ENCODE results near the gene ENG. TPM values are rescaled to one million over a fixed set of nuclear protein-coding genes. Genes with fewer than 3 reads are reported as not detected.
"Not testable (repeated sequence)": the region's sequence is repeated elsewhere in the genome, so short reads cannot be mapped to it uniquely, and the experiment has no call there.

ENG gene
- total RNA-seq: 0.82 TPM

DNA sequence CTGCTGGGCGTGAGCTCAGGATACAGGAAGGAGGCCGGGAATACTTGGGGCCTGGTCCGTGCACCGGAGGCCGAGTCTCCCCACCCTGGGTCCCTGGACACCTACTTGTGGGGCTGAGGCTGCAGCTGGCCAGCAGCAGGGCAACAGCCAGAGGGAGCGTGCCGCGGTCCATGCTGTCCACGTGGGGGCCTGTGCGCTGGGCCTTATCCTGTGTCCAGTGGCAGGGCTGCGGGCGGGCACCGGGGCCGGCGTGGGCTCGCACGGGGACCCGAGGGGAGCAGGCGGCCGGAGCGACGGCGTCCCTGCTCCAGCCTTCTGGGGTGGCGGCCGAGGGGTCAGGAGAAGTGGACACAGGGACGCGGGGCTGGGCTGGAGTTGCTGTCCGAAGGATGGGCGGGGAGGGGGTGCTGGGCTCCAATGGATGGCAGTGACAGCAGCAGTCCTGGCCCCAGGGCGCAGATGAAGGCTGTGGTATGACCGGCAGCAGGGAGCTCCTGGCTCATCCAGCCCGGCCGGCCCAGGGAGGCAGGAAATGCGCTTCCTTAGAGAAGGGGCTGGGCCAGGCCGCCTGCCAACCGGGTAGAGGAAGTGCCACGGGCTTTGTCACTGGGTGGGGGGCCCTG, at the start of gene ENG:
Gene ENG (minus strand): TSS at position 475 of the 623 bp plus-strand sequence. CDS start 303 bp downstream, at position 172.
- DNase-seq (ENCODE audit: low spot score in 2 of 2): no peak
- FAIRE-seq: no peak

DNA sequence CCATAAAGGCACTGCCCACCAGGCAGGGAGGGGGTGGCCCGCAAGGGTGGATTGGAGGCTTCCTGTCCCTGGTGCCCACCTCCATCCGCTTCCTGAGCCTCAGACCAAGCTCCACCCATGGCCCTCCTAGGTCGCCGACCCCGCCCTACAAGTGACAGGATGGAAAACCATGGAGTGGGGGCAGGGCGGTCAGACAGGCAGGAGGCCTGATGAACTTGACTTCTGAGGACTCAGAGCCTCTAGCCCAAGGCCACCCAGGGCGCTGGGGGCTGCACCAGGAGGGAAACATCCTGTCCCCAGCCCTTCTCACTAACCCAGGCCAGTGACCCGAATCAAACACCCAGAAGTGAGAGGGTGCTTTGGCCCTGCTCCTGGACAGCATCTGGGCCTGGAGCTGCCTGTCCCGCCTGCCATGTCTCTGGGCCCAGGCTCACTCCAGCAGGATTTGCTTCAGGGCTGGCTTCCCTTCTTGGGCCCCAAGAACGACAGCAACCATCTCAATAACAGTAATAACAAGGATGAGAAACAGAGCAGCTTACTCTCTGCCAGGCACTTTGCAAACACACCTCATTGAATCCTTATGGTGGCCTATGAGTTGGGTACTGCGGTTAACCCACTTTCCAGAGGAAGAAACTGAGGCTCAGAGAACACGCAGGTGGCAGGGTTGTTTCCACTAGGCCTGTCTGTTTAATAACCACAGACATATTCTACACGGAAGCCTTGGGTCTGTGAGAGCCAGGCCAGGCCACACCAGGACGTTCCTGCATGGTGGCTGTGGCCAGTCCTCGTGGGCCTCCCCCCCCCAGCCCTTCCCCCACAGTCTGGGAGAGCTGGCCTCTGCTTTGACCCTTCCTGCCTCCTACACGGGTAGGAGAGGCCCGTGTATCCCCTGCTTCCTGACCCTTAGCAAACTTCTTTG, 49.4 kb upstream of the ENG start:
- DNase-seq (ENCODE audit: low spot score in 2 of 2): no peak

DNA sequence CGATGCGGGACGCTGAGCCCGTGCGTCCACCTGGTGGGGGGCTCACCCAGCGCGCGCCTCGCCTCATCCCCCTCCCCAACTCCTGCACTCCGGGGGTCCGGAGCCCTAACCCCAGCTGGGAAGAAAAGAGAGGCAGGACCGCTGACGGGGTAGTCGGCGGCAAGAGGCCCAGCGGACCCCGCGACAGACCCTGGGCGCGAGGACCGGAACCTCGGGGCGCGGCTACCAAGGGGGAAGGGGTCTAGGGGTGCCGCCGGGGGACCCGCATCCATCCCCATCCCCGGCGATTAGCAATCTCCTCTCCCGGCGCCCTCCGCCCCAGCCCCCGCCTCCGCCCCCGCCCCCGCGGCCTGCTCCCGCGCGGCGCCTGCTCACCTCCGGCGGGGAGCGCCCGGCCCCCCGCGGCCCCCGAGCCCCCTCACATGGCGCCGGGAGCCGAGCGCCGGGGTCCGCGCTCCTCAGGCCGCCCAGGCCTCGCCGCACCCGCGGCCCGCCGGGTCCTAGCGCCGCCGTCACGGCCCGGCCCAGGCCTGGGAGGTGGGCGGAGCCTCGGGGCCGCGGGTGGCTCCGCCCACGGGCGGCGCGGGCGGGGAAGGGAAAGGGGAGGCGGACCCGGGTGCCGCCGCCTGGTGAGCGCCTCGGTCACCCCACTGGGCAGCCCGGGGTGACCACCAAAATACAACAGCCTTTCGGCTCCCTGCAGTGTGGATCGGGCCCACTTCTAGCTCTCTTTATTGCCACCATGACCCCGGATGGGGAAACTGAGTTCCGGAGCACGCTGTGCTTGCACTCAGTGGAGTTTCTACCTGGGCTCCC, 44.9 kb upstream of the ENG start, which contains the start of gene ST6GALNAC6:
Gene ST6GALNAC6 (minus strand): TSS at position 476 of the 816 bp plus-strand sequence. CDS start 1,622 bp downstream, outside the sequence.
- no peak for FAIRE-seq
- peak; percentile 91 to 92 for DNase-seq (ENCODE audit: low spot score in 2 of 2)

More for the DNA sequence above, 49.4 kb upstream of the ENG start:
- FAIRE-seq: no peak

DNA sequence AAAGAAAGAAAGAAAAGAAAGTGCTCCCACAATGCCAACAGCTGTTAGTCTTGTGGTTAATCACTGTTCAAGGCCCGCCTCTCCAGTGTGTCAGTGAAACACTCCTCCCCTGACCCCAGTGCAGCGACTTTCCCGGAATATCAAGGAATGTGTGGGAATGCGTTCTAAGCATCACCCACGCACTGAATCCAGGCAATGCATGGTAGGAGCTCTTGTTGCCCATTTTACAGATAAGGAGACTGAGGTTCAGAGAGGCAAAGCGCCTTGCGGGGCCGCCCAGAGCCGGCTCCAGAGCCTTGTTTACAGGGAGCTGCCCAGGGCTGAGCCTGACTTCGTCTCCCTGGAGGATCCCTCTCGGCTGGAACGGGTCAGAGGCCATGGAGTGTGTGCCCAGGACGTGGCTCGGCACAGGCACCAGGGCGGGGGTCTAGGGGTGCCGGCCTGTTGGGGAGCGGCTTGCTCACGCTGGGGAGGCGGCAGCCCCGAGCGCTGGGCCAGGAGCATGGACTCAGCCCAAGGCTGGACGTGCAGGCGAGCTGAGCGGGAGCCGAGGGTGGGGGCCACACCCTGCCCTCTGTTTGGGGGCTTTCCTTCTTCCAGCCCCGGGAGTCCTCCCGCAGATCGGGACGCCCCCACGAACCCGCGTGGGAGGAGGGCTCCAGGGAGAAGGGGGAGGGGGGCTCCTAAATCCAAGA, 44.1 kb upstream of the ENG start:
- DNase-seq (ENCODE audit: low spot score in 2 of 2) (peak in 1 of 2 donors; percentile 55), FAIRE-seq (no peak)

DNA sequence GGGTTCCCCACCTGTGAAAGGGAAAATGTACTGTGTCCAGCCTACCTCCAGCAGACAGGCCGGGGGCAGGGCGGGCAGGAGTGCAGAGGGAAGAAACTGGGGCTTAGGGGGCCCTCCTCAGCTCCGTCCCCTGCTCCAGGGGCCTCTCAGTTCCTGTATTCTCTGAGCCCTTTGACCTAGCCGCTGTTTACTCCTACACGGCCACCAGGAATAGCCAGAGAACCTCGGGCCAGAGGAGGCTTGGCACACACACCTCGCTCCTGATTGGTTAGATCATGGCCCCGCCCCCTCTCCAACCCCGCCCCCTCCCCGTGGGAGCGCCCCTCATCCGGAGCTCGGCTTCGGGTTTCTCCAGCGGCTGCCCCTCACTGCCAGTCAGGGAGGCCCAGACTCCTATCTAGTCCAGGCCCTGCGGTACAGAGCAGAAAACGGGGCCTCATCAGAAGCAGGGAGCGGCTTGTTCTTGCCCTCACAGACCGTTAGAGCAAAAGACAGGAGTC, 42.8 kb upstream of the ENG start:
- DNase-seq (ENCODE audit: low spot score in 2 of 2) (peak; percentile 82 to 87), FAIRE-seq (no peak)

DNA sequence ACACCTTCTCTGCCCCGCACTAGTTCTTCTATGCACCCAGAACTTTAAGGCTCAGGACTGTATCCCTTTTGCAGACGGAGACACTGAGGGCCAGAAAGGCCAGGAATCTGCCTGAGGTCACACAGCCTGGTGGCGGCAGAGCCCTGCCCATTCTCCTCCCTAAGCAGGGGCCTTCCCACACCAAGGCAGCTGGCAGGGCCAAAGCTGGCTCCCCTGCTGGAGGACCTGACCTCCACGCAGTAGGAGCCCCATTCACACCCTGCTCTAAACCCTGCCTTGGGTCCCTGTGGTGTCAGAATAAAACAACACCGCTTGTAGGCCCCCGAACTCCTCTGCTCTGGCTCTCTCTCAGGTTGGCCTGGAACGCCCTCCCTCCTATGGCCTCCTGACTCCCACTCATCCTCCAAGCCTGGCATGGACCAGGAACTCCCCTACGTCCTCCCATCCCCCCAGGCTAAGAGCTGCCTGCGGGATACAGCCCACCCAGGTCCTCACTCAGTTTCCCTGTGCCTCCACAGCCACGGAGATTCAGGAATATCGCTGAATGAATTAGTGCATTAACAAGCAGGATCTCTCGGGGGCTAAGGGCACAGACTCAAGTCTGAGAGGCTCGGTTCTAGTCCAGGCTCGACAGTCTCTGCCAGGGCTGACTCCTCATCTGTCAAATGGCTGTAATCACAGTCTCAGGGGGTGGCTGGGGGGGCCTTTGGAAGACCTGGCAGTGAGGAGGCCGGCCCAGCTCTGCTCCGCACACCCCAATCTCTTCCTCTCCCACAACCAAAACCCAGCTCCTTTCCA, 42.1 kb upstream of the ENG start:
- FAIRE-seq: no peak

DNA sequence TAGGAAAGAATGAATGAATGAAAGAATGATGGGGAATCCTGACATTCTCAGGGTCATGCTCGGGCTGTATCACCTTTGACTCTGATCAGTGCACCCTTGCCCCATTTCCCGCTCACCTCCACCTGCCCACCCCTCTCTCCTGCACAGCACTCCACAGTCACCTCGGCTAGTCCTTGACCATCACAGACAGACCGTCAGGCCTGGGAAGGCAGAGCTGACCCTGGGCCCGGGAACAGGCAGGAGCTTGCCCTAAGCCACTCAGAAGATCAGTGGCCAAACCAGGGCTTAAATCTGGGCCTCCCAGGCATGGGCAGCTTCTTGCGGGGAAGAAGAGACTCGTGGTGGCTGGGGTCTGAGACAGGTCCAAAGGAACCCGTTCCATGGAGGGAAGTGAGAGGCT, 41.4 kb upstream of the ENG start:
- FAIRE-seq (no peak), DNase-seq (ENCODE audit: low spot score in 2 of 2) (no peak)

More for the DNA sequence above, 42.1 kb upstream of the ENG start:
- no peak for DNase-seq (ENCODE audit: low spot score in 2 of 2)

DNA sequence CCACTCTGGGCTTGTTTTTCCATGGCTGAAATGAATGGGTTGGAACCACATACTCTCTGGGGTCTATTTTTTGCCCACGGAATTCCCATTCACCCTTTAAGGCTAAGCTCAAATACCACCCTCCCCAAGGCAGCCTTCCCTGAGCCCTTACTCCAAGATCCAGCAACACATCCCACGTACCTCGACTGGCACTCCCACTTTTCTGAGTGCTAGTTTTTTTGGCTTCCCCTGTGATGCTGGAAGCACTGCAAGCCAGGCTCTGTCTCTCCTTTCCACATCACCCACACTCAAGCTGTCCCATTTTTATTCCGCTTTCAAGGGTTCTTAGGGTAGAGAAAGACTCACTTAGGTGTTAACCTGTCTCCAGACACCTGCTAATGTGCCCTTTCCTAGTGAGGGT, 38.9 kb upstream of the ENG start:
- FAIRE-seq (no peak), DNase-seq (ENCODE audit: low spot score in 2 of 2) (no peak)

DNA sequence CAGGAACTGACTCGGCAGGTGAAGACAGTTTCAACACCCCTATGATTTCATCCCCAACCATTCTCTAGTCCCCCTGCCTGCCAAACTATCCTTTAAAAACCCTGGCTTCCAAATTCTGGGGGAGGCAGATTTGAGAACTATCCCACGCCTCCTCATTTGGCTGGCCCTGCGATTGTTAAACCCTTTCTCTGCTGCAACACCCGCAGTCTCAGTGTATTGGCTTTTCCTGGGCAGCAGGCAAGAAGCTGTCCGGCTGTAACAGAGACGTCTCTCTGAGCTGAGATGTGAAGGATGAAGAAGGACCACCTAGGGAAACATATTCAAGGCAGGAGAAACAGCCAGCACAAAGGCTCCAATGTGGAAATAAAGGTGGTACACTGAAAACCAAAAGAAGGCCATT, 38.4 kb upstream of the ENG start:
- DNase-seq (ENCODE audit: low spot score in 2 of 2): no peak

DNA sequence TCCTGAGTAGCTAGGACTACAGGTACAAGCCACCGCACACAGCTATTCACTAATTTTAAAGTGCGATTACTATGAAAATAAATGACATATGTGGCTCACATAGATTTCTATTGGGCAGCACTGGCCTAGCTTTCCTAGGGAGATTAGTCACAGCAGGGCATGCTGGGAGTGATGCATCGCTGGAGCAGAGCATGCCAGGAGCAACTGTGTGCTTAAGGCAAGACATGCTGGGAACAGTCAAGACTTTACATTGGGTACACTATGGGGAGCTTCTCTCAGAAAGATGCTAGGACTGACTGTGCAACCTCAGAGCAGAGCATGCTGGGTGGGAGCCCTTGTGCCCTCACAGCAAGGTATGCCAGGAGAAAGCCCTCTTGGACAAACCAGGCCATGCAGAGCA, 35.6 kb upstream of the ENG start:
- DNase-seq (ENCODE audit: low spot score in 2 of 2): no peak

More for the DNA sequence above, 38.4 kb upstream of the ENG start:
- no peak for FAIRE-seq

DNA sequence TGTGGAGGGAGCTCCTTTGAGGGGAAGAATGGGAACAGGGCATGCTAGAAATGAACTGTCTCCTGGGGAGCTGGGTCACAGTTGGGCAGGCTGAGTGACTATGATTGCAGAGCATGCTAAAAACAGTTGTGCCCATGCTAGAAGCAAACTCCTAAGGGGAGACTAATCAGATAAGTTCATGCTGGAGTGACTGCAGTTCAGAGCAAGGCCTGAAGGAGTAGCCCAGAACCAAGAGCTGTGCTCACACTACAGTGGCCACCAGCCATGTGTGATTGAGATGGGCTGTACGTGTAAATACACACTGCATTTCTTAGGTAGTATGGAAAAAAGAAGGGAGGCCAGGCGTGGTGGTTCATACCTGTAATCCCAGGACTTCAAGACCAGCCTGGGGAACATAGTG, 33.3 kb upstream of the ENG start:
- FAIRE-seq: no peak

More for the DNA sequence above, 35.6 kb upstream of the ENG start:
- no peak for FAIRE-seq

DNA sequence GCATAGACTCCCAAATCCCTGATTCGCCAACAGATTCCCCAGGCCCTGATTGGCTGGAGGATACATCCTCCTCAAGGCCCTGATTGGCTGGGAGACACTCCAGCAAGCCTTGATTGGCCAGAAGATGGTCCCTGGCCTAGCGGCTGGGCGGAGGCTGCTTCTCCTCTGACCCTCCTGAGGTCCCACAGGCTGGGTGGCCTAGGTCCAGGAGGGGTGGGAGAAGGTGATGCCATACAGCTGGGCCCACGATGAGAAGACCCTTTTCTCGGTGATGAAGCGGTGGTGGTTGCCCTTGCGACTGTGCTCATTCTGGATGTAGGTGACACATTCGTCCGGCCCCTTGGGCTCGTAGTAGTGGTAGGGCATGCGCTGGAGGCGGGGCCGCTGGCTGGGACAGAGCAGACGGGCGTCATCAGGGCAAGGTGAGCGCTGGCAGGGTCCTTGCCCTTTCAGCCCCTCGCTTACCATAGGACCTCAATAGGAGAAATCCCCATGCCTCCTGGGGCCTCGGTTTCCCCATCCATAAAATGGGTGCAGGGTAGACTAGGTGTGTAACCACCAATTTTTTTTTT, 32.0 kb upstream of the ENG start:
- DNase-seq (ENCODE audit: low spot score in 2 of 2) (no peak), FAIRE-seq (no peak)

More for the DNA sequence above, 33.3 kb upstream of the ENG start:
- no peak for DNase-seq (ENCODE audit: low spot score in 2 of 2)

DNA sequence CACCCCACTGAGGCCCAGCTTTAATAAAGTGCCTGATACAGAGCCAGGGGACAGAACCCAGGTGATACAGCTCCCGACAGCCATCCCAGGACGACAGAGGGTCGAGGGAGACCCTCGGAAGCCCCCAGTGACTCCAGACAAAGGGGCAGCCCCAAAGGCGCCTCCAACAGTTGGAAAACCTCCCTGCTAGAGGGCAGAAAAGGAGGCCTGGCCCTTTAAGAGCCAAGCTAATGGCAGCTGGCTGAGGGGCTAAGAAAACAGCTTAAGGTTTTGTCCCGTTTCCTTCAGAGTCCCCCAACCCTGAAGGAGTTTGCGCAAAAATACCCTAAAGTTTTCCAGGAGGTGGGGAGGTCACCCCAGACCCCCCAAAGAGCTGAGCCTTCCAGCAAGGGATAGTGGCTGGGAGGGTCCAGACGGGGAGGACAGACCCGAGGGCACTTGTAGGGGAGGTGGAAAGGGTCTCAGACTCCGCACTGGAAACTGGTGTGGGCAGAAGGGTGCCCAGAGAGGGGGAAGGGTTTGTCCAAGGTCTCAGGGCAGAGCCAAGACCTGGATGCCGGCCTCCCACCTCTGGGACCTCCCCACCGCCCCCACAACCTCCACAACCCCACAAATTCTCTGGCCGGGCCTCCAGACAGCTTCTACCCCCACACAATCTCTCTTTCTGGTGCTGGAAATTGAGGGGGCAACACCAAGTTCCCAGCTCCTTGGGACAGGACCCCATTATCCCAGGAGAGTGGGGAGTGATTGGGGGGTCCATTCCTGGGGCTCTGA, 31.2 kb upstream of the ENG start:
- DNase-seq (ENCODE audit: low spot score in 2 of 2): no peak
- FAIRE-seq: no peak

DNA sequence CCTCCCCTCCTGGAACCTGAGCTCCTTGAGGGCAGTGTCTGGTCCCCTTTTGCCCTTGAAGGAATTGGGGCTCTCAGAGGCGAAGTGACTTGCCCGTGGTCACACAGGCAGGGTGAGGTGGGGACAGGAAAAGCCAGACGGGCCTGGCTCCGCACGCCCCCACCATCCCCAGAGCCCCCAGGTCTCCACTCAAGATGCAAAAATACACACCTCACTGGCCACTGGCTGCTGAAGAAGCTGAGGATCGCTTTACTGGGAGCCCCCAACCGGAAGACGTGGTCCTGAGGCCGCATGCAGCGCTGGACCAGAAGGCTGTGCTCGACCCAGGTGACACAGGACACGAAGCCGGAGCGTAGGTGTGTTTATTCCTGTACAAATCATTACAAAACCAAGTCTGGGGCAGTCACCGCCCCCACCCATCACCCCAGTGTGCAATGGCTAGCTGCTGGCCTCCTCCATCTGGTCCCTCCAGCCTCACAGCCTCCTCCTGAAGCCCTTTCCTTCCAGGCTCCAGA, 30.6 kb upstream of the ENG start:
- FAIRE-seq (no peak), DNase-seq (ENCODE audit: low spot score in 2 of 2) (no peak)

DNA sequence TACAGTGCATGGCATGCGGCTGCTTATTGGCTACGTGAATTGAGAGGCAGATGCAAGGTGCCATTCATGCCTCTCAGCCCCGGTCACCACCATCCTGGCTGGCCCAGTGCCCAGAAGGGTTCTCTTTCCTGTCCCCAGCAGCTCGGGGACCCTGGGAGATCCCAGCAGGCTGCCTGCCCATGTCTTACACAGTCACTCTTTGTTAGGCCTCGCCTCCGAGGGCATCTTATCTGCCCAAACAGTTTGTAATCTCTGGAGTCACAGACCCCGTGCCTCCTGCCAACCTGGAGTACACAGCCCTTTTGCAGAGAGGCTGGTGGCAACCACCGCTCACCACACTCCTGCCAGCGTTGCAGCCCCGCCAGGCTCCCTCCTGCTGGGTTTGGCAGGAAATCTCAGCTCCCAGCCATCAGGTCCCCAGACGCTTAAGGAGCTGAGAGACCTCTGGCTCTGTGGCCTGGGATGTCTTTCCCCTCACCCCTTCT, 30.0 kb upstream of the ENG start:
- DNase-seq (ENCODE audit: low spot score in 2 of 2) (no peak), FAIRE-seq (no peak)

DNA sequence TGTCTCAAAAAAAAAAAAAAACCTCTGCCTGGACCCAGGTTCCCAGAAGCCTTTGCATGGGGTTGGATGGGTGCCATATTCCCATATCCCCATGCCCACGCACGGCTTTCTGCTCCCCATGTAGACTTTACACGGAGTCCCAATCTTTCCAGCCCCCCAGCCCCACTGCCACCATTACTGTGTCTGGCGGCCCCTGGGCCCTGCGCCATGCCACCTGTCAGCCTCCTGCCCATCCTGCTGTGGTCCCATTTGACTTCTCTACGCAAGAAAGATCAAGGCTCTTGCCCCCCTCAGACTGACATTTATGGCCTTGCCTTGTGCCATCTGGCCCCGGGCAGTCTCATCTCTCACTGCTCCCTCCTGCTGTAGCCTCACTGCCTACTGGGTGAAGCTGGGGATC, 29.5 kb upstream of the ENG start:
- no peak for DNase-seq (ENCODE audit: low spot score in 2 of 2)
- FAIRE-seq: no peak

DNA sequence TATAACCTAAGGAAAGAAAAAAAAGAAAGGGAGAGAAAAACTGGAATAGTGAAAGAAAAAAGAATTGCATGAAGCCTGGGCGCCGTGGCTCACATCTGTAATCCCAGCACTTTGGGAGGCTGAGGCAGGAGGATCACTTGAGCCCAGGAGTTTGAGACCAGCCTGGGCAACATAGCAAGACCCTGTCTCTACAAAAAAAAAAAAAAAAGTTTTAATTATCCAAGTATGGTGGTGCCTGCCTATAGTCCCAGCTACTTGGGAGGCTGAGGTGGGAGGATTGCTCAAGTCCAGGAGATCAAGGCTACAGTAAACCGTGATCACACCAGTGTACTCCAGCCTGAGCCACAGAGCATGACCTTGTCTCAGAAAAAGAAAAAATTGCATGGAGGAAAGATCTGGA, 27.3 kb upstream of the ENG start:
- FAIRE-seq; DNase-seq (ENCODE audit: low spot score in 2 of 2): not testable (repeated sequence)

DNA sequence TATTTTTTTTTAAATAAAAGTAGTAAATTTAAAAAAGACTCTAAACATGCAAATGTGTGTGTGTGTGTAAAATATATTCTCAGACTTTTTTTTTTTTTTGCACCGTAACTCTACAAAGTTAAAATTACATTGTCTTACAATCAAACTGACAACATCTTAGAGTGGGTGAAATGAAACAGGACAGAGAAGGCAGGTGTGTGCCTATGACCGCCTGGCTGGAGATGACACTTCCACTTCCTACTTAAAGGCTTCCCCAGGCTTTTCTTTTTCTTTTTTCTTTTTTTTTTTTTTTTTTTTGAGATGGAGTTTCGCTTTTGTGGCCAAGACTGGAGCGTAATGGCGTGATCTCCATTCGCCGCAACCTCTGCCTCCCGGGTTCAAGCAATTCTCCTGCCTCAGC, 25.7 kb upstream of the ENG start:
- no peak for FAIRE-seq

More for the DNA sequence above, 25.7 kb upstream of the ENG start:
- DNase-seq (ENCODE audit: low spot score in 2 of 2): no peak
